K562 (cell line): ENCODE data around the gene FTH1. TPM values are rescaled to one million over a fixed set of nuclear protein-coding genes. Genes with fewer than 3 reads are reported as not detected.

Source experiments
- ATF6 ChIP-seq: sonication (generic); formaldehyde crosslinking; IDR thresholded peaks from 2 replicates; pipeline ENCODE4 v1.4.0; 2020; ENCODE audit warnings: mild to moderate bottlenecking, missing genetic modification reagents
- BRF1 ChIP-seq: IDR thresholded peaks from 3 replicates; pipeline ENCODE4 v1.6.1; 2011; ENCODE audit warnings: borderline replicate concordance, mild to moderate bottlenecking; ENCODE audit not compliant: insufficient read length; ENCODE audit errors: extremely low read depth
- CBFA2T3 ChIP-seq: fragments of 450-650 bp; IDR thresholded peaks from 2 replicates; pipeline ENCODE4 v1.6.1; 2017
- CCNT2 ChIP-seq: IDR thresholded peaks from 2 replicates; pipeline ENCODE4 v1.6.1; 2011; ENCODE audit warnings: borderline replicate concordance, low read depth, mild to moderate bottlenecking, moderate library complexity, mixed read lengths, low read length; ENCODE audit not compliant: insufficient read length; ENCODE audit errors: extremely low read depth
- CHD1 ChIP-seq: fragments of 200-600 bp; sonication (generic); IDR thresholded peaks from one replicate; pipeline ENCODE4 v1.6.1; 2012; ENCODE audit warnings: mild to moderate bottlenecking, moderate library complexity, low read length, inconsistent platforms
- E2F5 ChIP-seq: sonication (generic); formaldehyde crosslinking; IDR thresholded peaks from 2 replicates; pipeline ENCODE4 v1.8.0; 2022; ENCODE audit warnings: mild to moderate bottlenecking, missing genetic modification reagents
- JUN ChIP-seq, 2 experiments: sonication (generic) in 1 of 2; formaldehyde crosslinking in 1 of 2; IDR thresholded peaks; 2 replicates each; pipeline versions ENCODE4 v1.6.1 to v1.8.0; 2012 to 2022; ENCODE audit warnings: borderline replicate concordance in 2 of 2, mild to moderate bottlenecking in 2 of 2, improper control_type of control experiment in 1 of 2, low read depth in 1 of 2, low read length in 1 of 2, missing genetic modification reagents in 1 of 2
- KLF1 ChIP-seq: fragments of 450-650 bp; IDR thresholded peaks from 2 replicates; pipeline ENCODE4 v1.6.1; 2016; ENCODE audit warnings: missing genetic modification characterization, missing compliant biosample characterization
- MNT ChIP-seq, 2 experiments: fragments of 450-650 bp; conservative IDR thresholded peaks; 2 replicates each; pipeline ENCODE4 v1.6.1; 2017; ENCODE audit warnings: mild to moderate bottlenecking in 2 of 2, moderate library complexity in 2 of 2
- NFRKB ChIP-seq: fragments of 450-650 bp; IDR thresholded peaks from 2 replicates; pipeline ENCODE4 v1.6.1; 2016; ENCODE audit warnings: low read depth
- POLR2B ChIP-seq: fragments of 450-650 bp; IDR thresholded peaks from 2 replicates; pipeline ENCODE4 v1.6.1; 2018; ENCODE audit warnings: low read depth; ENCODE audit not compliant: partially characterized antibody
- PREB ChIP-seq: sonication (generic); formaldehyde crosslinking; IDR thresholded peaks from 2 replicates; pipeline ENCODE4 v1.8.1; 2023; ENCODE audit warnings: mild to moderate bottlenecking, missing genetic modification reagents
- PRPF4 ChIP-seq: fragments of 200-400 bp; formaldehyde crosslinking; IDR thresholded peaks from one replicate; pipeline ENCODE4 v1.6.1; 2017; ENCODE audit warnings: low read length, low read depth, mild to moderate bottlenecking; ENCODE audit not compliant: insufficient read depth, poor library complexity, severe bottlenecking
- RBM17 ChIP-seq: fragments of 200-400 bp; formaldehyde crosslinking; IDR thresholded peaks from 2 replicates; pipeline ENCODE4 v1.6.1; 2017; ENCODE audit warnings: low read depth, mild to moderate bottlenecking, low read length, borderline replicate concordance
- ZHX1 ChIP-seq: fragments of 150-350 bp; conservative IDR thresholded peaks from 2 replicates; pipeline ENCODE4 v1.6.1; 2014; ENCODE audit warnings: low read length
- ZNF23 ChIP-seq: fragments of 250-450 bp; sonication (Bioruptor Pico); IDR thresholded peaks from 2 replicates; pipeline ENCODE4 v1.4.0; 2020; ENCODE audit warnings: mild to moderate bottlenecking
- ZNF586 ChIP-seq: fragments of 450-650 bp; formaldehyde crosslinking; conservative IDR thresholded peaks from 2 replicates; pipeline ENCODE4 v1.4.0; 2020; ENCODE audit warnings: mild to moderate bottlenecking, moderate library complexity
- ZNF75A ChIP-seq: fragments of 450-650 bp; formaldehyde crosslinking; IDR thresholded peaks from 2 replicates; pipeline ENCODE4 v1.4.0; 2020; ENCODE audit warnings: mild to moderate bottlenecking
- polyA plus RNA-seq, 8 experiments: library from polyadenylated mRNA; depleted of rRNA in 4 of 8; stranded (reverse) in 5 of 8; unstranded in 3 of 8; fragments of >200 nt; fragmentation: Nextera tagmentation in 2 of 8; fragmentation: Illumina TruSeq in 1 of 8; extraction: Ambion mirVana in 2 of 8; extraction: Trizol in 1 of 8; gene quantifications; 2 replicates each; pipeline versions ENCODE4 v1.2.1 to v1.2.3, GENCODE V29; 2011 to 2014; ENCODE audit warnings: inconsistent platforms in 1 of 8, missing spikeins in 1 of 8
- total RNA-seq, 7 experiments: library from RNA; depleted of rRNA in 6 of 7; stranded (reverse); fragments of >200 nt in 6 of 7; fragmentation: Illumina TruSeq in 2 of 7; extraction: Trizol in 2 of 7; gene quantifications; 2 replicates each; pipeline versions ENCODE4 v1.2.1 to v1.2.3, GENCODE V29; 2011 to 2021; ENCODE audit warnings: low replicate concordance in 1 of 7

The FTH1 gene
- total and polyA plus RNA-seq, 9 of the 15 experiments (the other 6 are each of a cell fraction or from before 2014, with no cell fraction given), result 370 to 3,146 (median 802) TPM

- TF ChIP-seq MNT (conservative IDR thresholded peaks at IDR 0.05) (peak in 1 of 2 experiments; percentile 77; a peak in 2 of 4 replicates), CCNT2 (peak; percentile 81), POLR2B (no peak), NFRKB (no peak), JUN (IDR thresholded peaks at IDR 0.05; ENCODE audit: borderline replicate concordance, low read depth, low read length) (peak; percentile 33; the same call in 1 of the 2 replicates), JUN (CRISPR knock-in tag; IDR thresholded peaks at IDR 0.05; ENCODE audit: borderline replicate concordance) (no peak), ZHX1 (no peak), ZNF23 (no peak), ZNF75A (CRISPR knock-in tag) (no peak), BRF1 (no peak), ZNF586 (CRISPR knock-in tag) (no peak), CBFA2T3 (0 out of 2 replicates have a peak, but pooled peaks have one; percentile 3), PREB (no peak), ATF6 (CRISPR knock-in tag) (no peak), KLF1 (tag) (peak; percentile 42; the same call in 1 of the 2 replicates), RBM17 (no peak), E2F5 (CRISPR knock-in tag) (no peak), CHD1 (peak; percentile 48), PRPF4 (no peak)
These were observed 49.9 kb downstream of the FTH1 start, which contains the start of gene RAB3IL1 (continued) for GRCh38 chr11:61917334-61918109.
